A549 (cell line): ENCODE data around the gene SPRR4. TPM values are rescaled to one million over a fixed set of nuclear protein-coding genes. Genes with fewer than 3 reads are reported as not detected.

Experiments used
- ATAC-seq, 2 experiments: fragments of 200-7000 bp in 1 of 2; fragments of >200 bp in 1 of 2; cut with Nextera tagmentation in 1 of 2; cut with Tn5 transposase in 1 of 2; 3 replicates each; pipeline versions ENCODE4 v1.8.0 to v1.9.1; 2018 to 2020; ENCODE audit warnings: mild to moderate bottlenecking in 1 of 2, moderate library complexity in 1 of 2
- CTCF ChIA-PET: fragments of 300-600 bp; sonication (Branson Sonifier 250); formaldehyde crosslinking; extraction: SDS; loops from one replicate; lab custom pipeline; 2021; ENCODE audit warnings: antibody characterized with exemption, inconsistent platforms; lab: Yijun Ruan, JAX
- POLR2A ChIA-PET: fragments of 350-600 bp; formaldehyde crosslinking; extraction: SDS; loops from one replicate; lab custom pipeline; 2021; ENCODE audit warnings: antibody characterized with exemption, inconsistent platforms; lab: Yijun Ruan, JAX
- DNase-seq, 2 experiments: peaks; one replicate each; pipeline versions ENCODE4 v3.0.0 to v3.0.0-alpha.2; 2011 to 2016; ENCODE audit warnings: low read depth in 1 of 2, low spot score in 1 of 2
- FAIRE-seq: peaks from 2 replicates; lab custom pipeline; 2011; peaks lifted over from hg19 to GRCh38; lab: Jason Lieb, UNC
- H3K27ac ChIP-seq, 2 experiments: fragments of >200 bp; sonication (Bioruptor Twin); formaldehyde crosslinking; 3 replicates each; pipeline ENCODE4 v1.5.1; 2016 to 2017
- H3K4me1 ChIP-seq: fragments of >200 bp; sonication (Bioruptor Twin); formaldehyde crosslinking; 3 replicates; pipeline ENCODE4 v1.6.1; 2016
- H3K4me2 ChIP-seq: fragments of >200 bp; sonication (Bioruptor Twin); formaldehyde crosslinking; 3 replicates; pipeline ENCODE4 v1.6.1; 2016
- H3K4me3 ChIP-seq: fragments of >200 bp; sonication (Bioruptor Twin); formaldehyde crosslinking; 3 replicates; pipeline ENCODE4 v1.5.1; 2016
- H3K9me3 ChIP-seq: fragments of >200 bp; sonication (Bioruptor Twin); formaldehyde crosslinking; 3 replicates; pipeline ENCODE4 v1.6.1; 2016
- CBX2 ChIP-seq: fragments of 200-600 bp; sonication (generic); IDR thresholded peaks from 2 replicates; pipeline ENCODE4 v1.6.1; 2016; ENCODE audit warnings: low read depth, mild to moderate bottlenecking, borderline replicate concordance
- CBX8 ChIP-seq: fragments of 200-600 bp; sonication (generic); IDR thresholded peaks from 2 replicates; pipeline ENCODE4 v1.6.1; 2016
- CHD4 ChIP-seq: fragments of 200-600 bp; sonication (generic); IDR thresholded peaks from 2 replicates; pipeline ENCODE4 v1.6.1; 2016; ENCODE audit warnings: antibody characterized with exemption, mild to moderate bottlenecking, borderline replicate concordance
- EHMT2 ChIP-seq: fragments of 200-600 bp; sonication (generic); IDR thresholded peaks from 2 replicates; pipeline ENCODE4 v1.6.1; 2016; ENCODE audit warnings: antibody characterized with exemption, low read depth, mild to moderate bottlenecking, moderate library complexity
- EP300 ChIP-seq, 2 experiments: fragments of >200 bp; sonication (Bioruptor Twin); formaldehyde crosslinking; IDR thresholded peaks; 2 replicates in 1 of 2; 3 replicates in 1 of 2; pipeline ENCODE4 v1.6.1; 2016 to 2017
- ESRRA ChIP-seq: fragments of 150-350 bp; IDR thresholded peaks from 2 replicates; pipeline ENCODE4 v1.6.1; 2014; ENCODE audit warnings: mild to moderate bottlenecking, low read length, borderline replicate concordance
- FOSB ChIP-seq: fragments of 250-450 bp; sonication (Bioruptor Pico); IDR thresholded peaks from 2 replicates; pipeline ENCODE4 v1.5.0; 2020; ENCODE audit warnings: mild to moderate bottlenecking, moderate library complexity
- FOSL2 ChIP-seq, 2 experiments: fragments of 450-650 bp in 1 of 2; fragments of >200 bp in 1 of 2; sonication (Bioruptor Twin) in 1 of 2; formaldehyde crosslinking; IDR thresholded peaks; 2 replicates each; pipeline versions ENCODE4 v1.5.0 to v1.6.1; 2016 to 2020; ENCODE audit warnings: mild to moderate bottlenecking in 1 of 2, moderate library complexity in 1 of 2
- GATA3 ChIP-seq: IDR thresholded peaks from 2 replicates; pipeline ENCODE4 v1.6.1; 2012; ENCODE audit warnings: borderline replicate concordance
- HEYL ChIP-seq: fragments of 250-450 bp; sonication (Bioruptor Pico); IDR thresholded peaks from 2 replicates; pipeline ENCODE4 v1.8.0; 2021; ENCODE audit warnings: mild to moderate bottlenecking, moderate library complexity
- HOXB5 ChIP-seq: fragments of 250-450 bp; sonication (Bioruptor Pico); IDR thresholded peaks from 2 replicates; pipeline ENCODE4 v1.5.0; 2020; ENCODE audit warnings: mild to moderate bottlenecking, moderate library complexity
- KDM5A ChIP-seq: fragments of 200-600 bp; sonication (generic); IDR thresholded peaks from 2 replicates; pipeline ENCODE4 v1.6.1; 2016; ENCODE audit warnings: antibody characterized with exemption, mild to moderate bottlenecking
- MAFK ChIP-seq: fragments of 450-650 bp; IDR thresholded peaks from 2 replicates; pipeline ENCODE4 v1.6.1; 2014; ENCODE audit not compliant: partially characterized antibody
- MAZ ChIP-seq: fragments of 150-350 bp; IDR thresholded peaks from 2 replicates; pipeline ENCODE4 v1.6.1; 2014; ENCODE audit warnings: antibody characterized with exemption, low read depth, low read length, borderline replicate concordance
- NPAS2 ChIP-seq: fragments of 250-450 bp; sonication (Bioruptor Pico); IDR thresholded peaks from 2 replicates; pipeline ENCODE4 v1.8.0; 2022; ENCODE audit warnings: mild to moderate bottlenecking, moderate library complexity, borderline replicate concordance
- PHF8 ChIP-seq: fragments of 200-600 bp; sonication (generic); IDR thresholded peaks from 2 replicates; pipeline ENCODE4 v1.6.1; 2016; ENCODE audit warnings: low read depth, mild to moderate bottlenecking, antibody characterized with exemption, moderate library complexity, borderline replicate concordance
- POLR2AphosphoS2 ChIP-seq: conservative IDR thresholded peaks from 2 replicates; pipeline ENCODE4 v1.6.1; 2012; ENCODE audit warnings: low read length, improper control_type of control experiment, inconsistent platforms
- RAD21 ChIP-seq, 2 experiments: fragments of >200 bp in 1 of 2; sonication (Bioruptor Twin) in 1 of 2; formaldehyde crosslinking in 1 of 2; IDR thresholded peaks in 1 of 2; conservative IDR thresholded peaks in 1 of 2; 2 replicates in 1 of 2; 3 replicates in 1 of 2; pipeline ENCODE4 v1.6.1; 2012 to 2018; ENCODE audit warnings: inconsistent platforms in 1 of 2
- RARB ChIP-seq: fragments of 250-450 bp; sonication (Bioruptor Pico); IDR thresholded peaks from 2 replicates; pipeline ENCODE4 v1.8.0; 2021; ENCODE audit warnings: mild to moderate bottlenecking, moderate library complexity
- RCOR1 ChIP-seq: fragments of 150-350 bp; IDR thresholded peaks from 2 replicates; pipeline ENCODE4 v1.6.1; 2014; ENCODE audit warnings: antibody characterized with exemption, low read length, low read depth
- SMC3 ChIP-seq: fragments of >200 bp; sonication (Bioruptor Twin); formaldehyde crosslinking; IDR thresholded peaks from 3 replicates; pipeline ENCODE4 v1.6.1; 2018; ENCODE audit warnings: inconsistent platforms
- SREBF2 ChIP-seq: fragments of 450-650 bp; IDR thresholded peaks from 2 replicates; pipeline ENCODE4 v1.6.1; 2014; ENCODE audit warnings: mild to moderate bottlenecking, moderate library complexity
- TFCP2L1 ChIP-seq: fragments of 250-450 bp; sonication (Bioruptor Pico); IDR thresholded peaks from 2 replicates; pipeline ENCODE4 v1.5.0; 2021; ENCODE audit warnings: mild to moderate bottlenecking
- ZC3H11A ChIP-seq: fragments of 450-650 bp; IDR thresholded peaks from 2 replicates; pipeline ENCODE4 v1.6.1; 2014; ENCODE audit warnings: antibody characterized with exemption, mild to moderate bottlenecking
- ZFP36 ChIP-seq: fragments of 450-650 bp; IDR thresholded peaks from 2 replicates; pipeline ENCODE4 v1.6.1; 2014; ENCODE audit warnings: borderline replicate concordance; ENCODE audit not compliant: partially characterized antibody
- WGBS: methylation state at CpG from one replicate; pipeline ENCODE4 v1.1.6; 2017; ENCODE audit errors: missing lambda C conversion rate; 5-methylcytosine and 5-hydroxymethylcytosine counted together
- polyA plus RNA-seq, 4 experiments: library from polyadenylated mRNA; depleted of rRNA in 3 of 4; stranded (reverse); fragments of >200 nt; fragmentation: RNase III in 1 of 4; extraction: RNeasy Plus Mini Kit Qiagen cat#74134 plus additional on column Dnase treatment in 1 of 4; gene quantifications; 2 replicates in 3 of 4; 3 replicates in 1 of 4; pipeline ENCODE4 v1.2.3, GENCODE V29; 2011 to 2017
- TF ChIP-seq, protein P1 (sequence below): fragments of 150-350 bp; IDR thresholded peaks from 2 replicates; pipeline ENCODE4 v1.6.1; 2014; ENCODE audit warnings: low read depth, mild to moderate bottlenecking, low read length
- TF ChIP-seq, protein P2 (sequence below): fragments of >200 bp; sonication (Bioruptor Twin); formaldehyde crosslinking; IDR thresholded peaks from 2 replicates; pipeline ENCODE4 v1.6.1; 2016
- TF ChIP-seq, protein P3 (sequence below): fragments of >200 bp; sonication (Bioruptor Twin); formaldehyde crosslinking; IDR thresholded peaks from 3 replicates; pipeline ENCODE4 v1.6.1; 2016
- TF ChIP-seq, protein P4 (sequence below): fragments of 250-450 bp; sonication (Bioruptor Pico); IDR thresholded peaks from 2 replicates; pipeline ENCODE4 v1.5.0; 2020; ENCODE audit warnings: low read depth, mild to moderate bottlenecking, moderate library complexity

The SPRR4 gene
- polyA plus RNA-seq, 2 of the 4 experiments (the other 2 are of a cell fraction), result not detected

DNA sequence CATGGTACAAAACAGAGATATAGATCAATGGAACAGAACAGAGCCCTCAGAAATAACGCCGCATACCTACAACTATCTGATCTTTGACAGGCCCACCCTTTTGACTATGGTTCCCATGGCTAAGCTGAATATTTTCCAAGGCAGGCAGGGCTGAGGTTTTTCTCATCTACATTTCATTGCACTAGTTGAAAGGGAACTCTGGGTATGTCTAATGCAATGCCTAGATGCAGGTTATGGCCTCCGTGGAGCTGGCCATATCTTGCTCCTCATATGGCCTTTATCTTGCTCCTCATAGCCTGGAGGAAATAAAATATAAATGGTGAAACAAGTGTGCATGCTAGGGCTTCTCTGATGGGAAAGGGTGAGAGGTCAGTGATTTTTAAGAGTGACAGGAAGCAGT lies 12.9 kb upstream of the SPRR4 start:
- WGBS, result 33% methylated on average over 3 of the region's 3 CpGs
- ATAC-seq (no peak), FAIRE-seq (no peak), DNase-seq (no peak)
- POLR2A ChIA-PET, result no interaction called here
- CTCF ChIA-PET, result interaction anchor here (0.6 to 1.4 kb wide), 2 partner anchors 12 to 517 kb away, joined by 3 read pairs; no protein-coding TSS in a partner anchor
- Histone ChIP-seq H3K9me3 (no peaks in the 10 kb centered on the region), H3K4me2 (no peak overlapping the region), H3K4me1 (no peaks in the 10 kb centered on the region), H3K27ac (no peak overlapping the region), H3K4me3 (no peak overlapping the region)
- TF ChIP-seq SREBF2, result no peak
- TF ChIP-seq RARB (CRISPR knock-in tag), result no peak
- TF ChIP-seq TFCP2L1 (CRISPR knock-in tag), result no peak
- TF ChIP-seq MAZ, result no peak
- no peak for TF ChIP-seq CBX2
- no peak for TF ChIP-seq POLR2AphosphoS2
- no peak for TF ChIP-seq KDM5A
- no peak for TF ChIP-seq HEYL (CRISPR knock-in tag)
- no peak for TF ChIP-seq CBX8
- no peak for TF ChIP-seq FOSL2 (IDR thresholded peaks at IDR 0.05)
- TF ChIP-seq FOSL2 (CRISPR knock-in tag; IDR thresholded peaks at IDR 0.05), result no peak
- TF ChIP-seq, protein P1, sequence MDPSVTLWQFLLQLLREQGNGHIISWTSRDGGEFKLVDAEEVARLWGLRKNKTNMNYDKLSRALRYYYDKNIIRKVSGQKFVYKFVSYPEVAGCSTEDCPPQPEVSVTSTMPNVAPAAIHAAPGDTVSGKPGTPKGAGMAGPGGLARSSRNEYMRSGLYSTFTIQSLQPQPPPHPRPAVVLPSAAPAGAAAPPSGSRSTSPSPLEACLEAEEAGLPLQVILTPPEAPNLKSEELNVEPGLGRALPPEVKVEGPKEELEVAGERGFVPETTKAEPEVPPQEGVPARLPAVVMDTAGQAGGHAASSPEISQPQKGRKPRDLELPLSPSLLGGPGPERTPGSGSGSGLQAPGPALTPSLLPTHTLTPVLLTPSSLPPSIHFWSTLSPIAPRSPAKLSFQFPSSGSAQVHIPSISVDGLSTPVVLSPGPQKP, result no peak
- no peak for TF ChIP-seq PHF8
- no peak for TF ChIP-seq EP300 (IDR thresholded peaks at IDR 0.05)
- no peak for TF ChIP-seq RCOR1

DNA sequence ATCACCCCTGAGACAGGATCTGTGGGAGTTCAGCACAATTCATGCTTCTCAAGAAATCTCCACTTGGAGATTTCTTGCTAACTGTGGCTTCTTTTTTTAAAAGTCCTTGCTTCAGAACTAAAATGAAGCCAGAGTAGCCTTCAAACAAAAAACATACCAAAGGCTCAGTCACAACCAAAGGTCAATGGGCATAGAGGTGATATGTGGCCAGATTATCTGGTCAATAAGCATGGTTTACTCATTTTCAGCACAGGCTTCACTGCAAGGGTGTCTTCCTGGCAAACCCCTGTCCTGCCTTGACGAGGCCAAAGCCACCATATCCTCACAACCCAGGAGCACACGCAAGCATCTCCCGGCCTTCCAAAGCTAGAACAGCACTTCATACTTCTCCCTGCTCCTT lies 11.2 kb upstream of the SPRR4 start:
- ATAC-seq (no peak), FAIRE-seq (no peak), DNase-seq (no peak)
- Histone ChIP-seq H3K4me3 (no peak overlapping the region), H3K4me2 (no peak overlapping the region), H3K27ac (no peak overlapping the region), H3K4me1 (no peaks in the 10 kb centered on the region), H3K9me3 (no peaks in the 10 kb centered on the region)
- WGBS, result 43% methylated on average over 3 of the region's 3 CpGs
- TF ChIP-seq FOSL2 (IDR thresholded peaks at IDR 0.05) (no peak), FOSL2 (CRISPR knock-in tag; IDR thresholded peaks at IDR 0.05) (no peak), RCOR1 (no peak), CHD4 (no peak), MAFK (no peak), ZFP36 (no peak)
- ChIA-PET CTCF (no interaction called here), POLR2A (no interaction called here)

DNA sequence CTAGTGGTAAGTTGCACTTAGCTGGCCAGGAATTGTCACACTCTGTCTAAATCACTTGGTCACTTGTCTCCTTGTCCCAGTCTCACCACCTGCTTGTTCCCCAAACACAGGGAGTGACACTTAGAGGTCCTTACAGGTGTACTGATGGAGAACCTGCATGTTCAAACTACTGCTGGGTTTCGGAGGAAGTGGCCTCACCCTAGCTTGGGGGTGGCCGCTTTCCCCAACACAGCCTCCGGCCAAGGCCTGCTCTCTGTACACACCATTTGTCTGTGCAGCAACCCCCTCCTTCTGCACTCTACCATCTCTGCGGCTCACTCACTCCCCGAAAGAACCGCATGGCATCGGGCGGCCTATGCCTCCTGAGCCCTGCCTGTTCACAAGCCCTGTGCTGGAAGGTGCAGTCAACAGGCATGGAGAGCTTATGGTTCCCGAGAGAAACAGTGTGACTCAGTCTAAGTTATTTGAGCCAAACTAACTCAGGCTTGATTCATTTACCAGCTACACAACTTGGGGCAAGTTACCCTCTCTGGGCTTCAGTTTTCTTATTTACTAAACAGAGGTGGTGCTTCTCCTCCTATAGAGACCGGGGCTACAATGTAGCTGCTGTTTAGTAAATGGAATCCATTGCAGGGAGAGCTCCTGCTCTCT lies 10.5 kb upstream of the SPRR4 start:
- WGBS, result 38% methylated on average over 10 of the region's 10 CpGs
- Histone ChIP-seq H3K4me2 (no peak overlapping the region), H3K27ac (no peak overlapping the region), H3K4me3 (no peak overlapping the region), H3K4me1 (no peaks in the 10 kb centered on the region), H3K9me3 (no peaks in the 10 kb centered on the region)
- POLR2A ChIA-PET, result no interaction called here
- FAIRE-seq, result no peak
- TF ChIP-seq HOXB5 (CRISPR knock-in tag), result no peak
- TF ChIP-seq, protein P2, sequence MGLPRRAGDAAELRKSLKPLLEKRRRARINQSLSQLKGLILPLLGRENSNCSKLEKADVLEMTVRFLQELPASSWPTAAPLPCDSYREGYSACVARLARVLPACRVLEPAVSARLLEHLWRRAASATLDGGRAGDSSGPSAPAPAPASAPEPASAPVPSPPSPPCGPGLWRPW, result no peak
- TF ChIP-seq MAFK, result no peak
- no peak for TF ChIP-seq ESRRA
- TF ChIP-seq, protein P3, sequence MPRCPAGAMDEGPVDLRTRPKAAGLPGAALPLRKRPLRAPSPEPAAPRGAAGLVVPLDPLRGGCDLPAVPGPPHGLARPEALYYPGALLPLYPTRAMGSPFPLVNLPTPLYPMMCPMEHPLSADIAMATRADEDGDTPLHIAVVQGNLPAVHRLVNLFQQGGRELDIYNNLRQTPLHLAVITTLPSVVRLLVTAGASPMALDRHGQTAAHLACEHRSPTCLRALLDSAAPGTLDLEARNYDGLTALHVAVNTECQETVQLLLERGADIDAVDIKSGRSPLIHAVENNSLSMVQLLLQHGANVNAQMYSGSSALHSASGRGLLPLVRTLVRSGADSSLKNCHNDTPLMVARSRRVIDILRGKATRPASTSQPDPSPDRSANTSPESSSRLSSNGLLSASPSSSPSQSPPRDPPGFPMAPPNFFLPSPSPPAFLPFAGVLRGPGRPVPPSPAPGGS, result no peak
- TF ChIP-seq ZC3H11A, result no peak
- TF ChIP-seq NPAS2 (CRISPR knock-in tag), result no peak
- no peak for TF ChIP-seq FOSB (CRISPR knock-in tag)
- TF ChIP-seq EHMT2, result no peak
- no peak for TF ChIP-seq RAD21 (conservative IDR thresholded peaks at IDR 0.05 in 1 of 2, IDR thresholded peaks at IDR 0.05 in 1 of 2)
- TF ChIP-seq GATA3, result no peak
- no peak for TF ChIP-seq SMC3
- TF ChIP-seq, protein P4, sequence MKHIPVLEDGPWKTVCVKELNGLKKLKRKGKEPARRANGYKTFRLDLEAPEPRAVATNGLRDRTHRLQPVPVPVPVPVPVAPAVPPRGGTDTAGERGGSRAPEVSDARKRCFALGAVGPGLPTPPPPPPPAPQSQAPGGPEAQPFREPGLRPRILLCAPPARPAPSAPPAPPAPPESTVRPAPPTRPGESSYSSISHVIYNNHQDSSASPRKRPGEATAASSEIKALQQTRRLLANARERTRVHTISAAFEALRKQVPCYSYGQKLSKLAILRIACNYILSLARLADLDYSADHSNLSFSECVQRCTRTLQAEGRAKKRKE (CRISPR knock-in tag), result no peak
- TF ChIP-seq, all 56 proteins: peak for 0
- DNase-seq, result no peak
- ATAC-seq, result no peak
- CTCF ChIA-PET, result interaction anchor here (0.7 to 1.3 kb wide), 3 partner anchors 14 to 234 kb away, joined by 3 to 4 read pairs (median 3); no protein-coding TSS in a partner anchor
